ENCODE data around the gene PHF5A.
"Not testable (repeated sequence)": the region's sequence is repeated elsewhere in the genome, so short reads cannot be mapped to it uniquely, and the experiment has no call there.

PHF5A gene

GRCh38 chr22:41446639-41447434 lies 21.7 kb downstream of the PHF5A start, which contains the start of gene TOB2:
Gene TOB2 (minus strand): TSS chr22:41446801. CDS start chr22:41437345, 9,456 bp downstream.
- peak; percentile 83 for DNase-seq

GRCh38 chr22:41446057-41446501 lies 22.4 kb downstream of the PHF5A start:
- DNase-seq, result no peak

- no peak for DNase-seq
Measured at GRCh38 chr22:41445129-41446056, 23.1 kb downstream of the PHF5A start.

GRCh38 chr22:41444360-41445128 lies 23.9 kb downstream of the PHF5A start:
- peak; percentile 98 for DNase-seq

GRCh38 chr22:41442240-41442792 lies 26.2 kb downstream of the PHF5A start:
- peak; percentile 77 for DNase-seq

- not testable (repeated sequence) for DNase-seq
Measured at GRCh38 chr22:41440511-41440910, 28.0 kb downstream of the PHF5A start.

GRCh38 chr22:41437198-41437597 lies 31.3 kb downstream of the PHF5A start:
- DNase-seq, result no peak

GRCh38 chr22:41436322-41437113 lies 32.0 kb downstream of the PHF5A start:
- no peak for DNase-seq

GRCh38 chr22:41435560-41435959 lies 32.9 kb downstream of the PHF5A start:
- DNase-seq, result no peak

- DNase-seq, result not testable (repeated sequence)
Measured at GRCh38 chr22:41434361-41435003, 34.0 kb downstream of the PHF5A start.

GRCh38 chr22:41433480-41433879 lies 35.0 kb downstream of the PHF5A start:
- not testable (repeated sequence) for DNase-seq

- DNase-seq, result no peak
Measured at GRCh38 chr22:41431656-41432055, 36.8 kb downstream of the PHF5A start.

- no peak for DNase-seq
Measured at GRCh38 chr22:41429951-41430332, 38.5 kb downstream of the PHF5A start.

- no peak for DNase-seq
Measured at GRCh38 chr22:41429232-41429950, 39.1 kb downstream of the PHF5A start.

GRCh38 chr22:41425660-41426365 lies 42.7 kb downstream of the PHF5A start:
- DNase-seq, result no peak

- DNase-seq, result no peak
Measured at GRCh38 chr22:41418717-41419116, 49.8 kb downstream of the PHF5A start.

GRCh38 chr22:41417622-41418390 lies 50.7 kb downstream of the PHF5A start:
- DNase-seq, result no peak

- no peak for DNase-seq
Measured at GRCh38 chr22:41415554-41415953, 52.9 kb downstream of the PHF5A start.

Data from NCI-H1694 (cell line).